GF-D8 (cell line): ENCODE measurements around the gene CRYAA.

ENCODE experiments used
- DNase-seq: peaks from one replicate; lab custom pipeline; 2025; lab: John Stamatoyannopoulos, UW

CRYAA gene

DNA sequence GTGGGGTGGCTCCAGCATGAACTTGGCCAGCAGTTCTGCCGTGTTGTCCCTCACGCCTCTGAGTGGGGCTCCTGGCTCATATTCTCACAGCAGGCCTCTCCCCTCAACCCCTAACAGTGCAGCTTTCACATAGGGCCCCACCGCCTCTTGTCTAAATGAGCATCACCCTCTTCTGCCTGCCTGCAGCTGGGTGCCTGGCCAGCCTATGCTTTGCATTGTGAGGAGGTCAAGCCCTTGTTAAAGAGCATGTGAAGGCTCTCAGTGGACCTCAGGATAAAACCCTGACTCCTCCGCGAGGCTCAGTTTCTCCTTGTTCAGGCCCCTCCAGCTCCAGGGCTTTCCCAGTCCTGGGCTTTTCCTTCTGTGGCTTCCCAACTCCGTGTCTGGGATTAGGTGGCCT is 34.8 kb downstream of the CRYAA start:
- DNase-seq: no peak

DNA sequence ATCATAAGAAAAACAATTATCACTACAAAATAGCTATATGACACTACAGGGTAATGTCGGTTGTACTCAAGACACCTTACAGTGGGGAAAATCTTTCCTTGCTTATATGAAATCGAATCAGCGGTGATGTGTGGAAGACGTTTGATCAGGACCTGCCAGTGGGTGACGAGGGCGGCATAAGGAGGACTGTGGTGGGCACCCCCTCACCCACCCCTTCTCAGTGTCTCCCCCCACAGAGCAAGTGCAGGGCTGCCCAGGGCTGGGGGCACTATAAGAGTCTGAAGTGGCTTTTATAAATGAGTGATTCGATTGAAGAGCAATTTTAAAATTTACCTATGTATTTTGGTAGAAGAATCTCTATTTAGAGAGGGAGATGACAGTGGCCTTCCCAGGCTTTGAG is 35.8 kb downstream of the CRYAA start:
- no peak for DNase-seq

DNA sequence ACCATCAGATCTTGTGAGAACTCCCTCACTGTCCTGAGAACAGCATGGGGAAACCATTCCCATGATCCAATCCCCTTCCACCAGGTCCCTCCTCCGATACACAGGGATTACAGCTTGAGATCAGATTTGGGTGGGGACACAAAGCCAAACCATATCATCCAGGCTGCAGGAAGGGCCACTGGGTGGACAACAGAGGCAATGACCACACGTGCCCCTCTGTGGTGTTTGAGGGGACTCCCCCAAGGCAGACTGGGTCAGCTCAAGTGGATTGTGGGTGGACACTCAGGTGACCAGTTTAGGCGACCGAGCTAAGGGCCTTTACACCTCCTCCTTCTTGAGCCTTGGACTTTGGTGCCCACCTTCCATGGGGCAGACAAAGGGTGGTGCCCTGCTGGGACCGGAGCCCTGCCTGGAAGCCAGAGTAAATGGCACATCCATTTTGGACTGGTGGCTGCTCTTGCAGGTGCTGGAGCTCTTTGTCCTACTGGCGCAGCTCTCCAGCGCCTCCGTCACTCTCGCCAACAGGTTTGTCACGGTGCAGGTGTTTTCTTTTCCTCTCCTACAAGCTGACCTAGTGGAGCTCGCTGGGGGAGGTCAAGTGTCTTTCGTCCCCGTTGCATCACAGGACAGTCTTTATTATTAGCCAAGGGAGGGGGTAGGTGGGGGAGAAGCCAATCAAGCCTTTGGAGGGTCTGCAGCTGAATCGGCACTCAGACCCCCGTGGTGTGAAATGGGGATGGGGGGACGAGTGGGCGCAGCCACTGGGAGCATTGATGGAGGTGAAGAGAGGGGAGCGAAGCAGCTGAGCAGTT is 37.6 kb downstream of the CRYAA start:
- no peak for DNase-seq

DNA sequence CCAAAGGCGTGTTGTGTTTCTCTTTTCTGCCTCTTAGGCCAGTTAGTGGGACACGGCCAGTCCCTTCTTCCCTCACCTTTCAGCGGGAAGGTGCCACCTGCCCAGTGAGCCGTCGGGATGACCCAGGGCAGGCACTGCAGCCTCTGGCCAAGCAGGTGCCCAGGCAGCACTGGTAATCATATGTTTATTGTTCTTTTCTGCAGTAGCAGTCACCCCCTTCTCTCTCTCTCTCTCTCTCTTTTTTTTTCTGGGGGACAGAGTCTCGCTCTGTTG is 38.2 kb downstream of the CRYAA start:
- DNase-seq: no peak

DNA sequence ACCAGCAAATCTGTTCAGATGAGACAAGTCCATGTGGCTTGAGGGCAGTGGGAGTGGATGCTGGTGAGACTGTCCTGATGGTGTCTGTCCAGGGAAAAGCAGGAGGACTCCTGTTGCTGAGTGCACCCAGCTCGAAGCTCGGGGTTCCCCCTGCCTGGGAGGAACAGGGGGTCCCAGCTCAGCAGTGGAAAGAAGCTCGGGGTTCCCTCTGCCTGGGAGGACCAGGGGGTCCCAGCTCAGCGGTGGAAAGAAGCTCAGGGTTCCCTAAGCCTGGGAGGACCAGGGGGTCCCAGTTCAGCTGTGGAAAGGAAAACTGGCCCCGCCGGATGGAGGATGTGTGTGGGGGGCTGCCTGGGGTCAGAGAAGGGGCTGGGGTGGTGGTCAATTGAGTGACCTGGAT is 39.1 kb downstream of the CRYAA start:
- DNase-seq: no peak

DNA sequence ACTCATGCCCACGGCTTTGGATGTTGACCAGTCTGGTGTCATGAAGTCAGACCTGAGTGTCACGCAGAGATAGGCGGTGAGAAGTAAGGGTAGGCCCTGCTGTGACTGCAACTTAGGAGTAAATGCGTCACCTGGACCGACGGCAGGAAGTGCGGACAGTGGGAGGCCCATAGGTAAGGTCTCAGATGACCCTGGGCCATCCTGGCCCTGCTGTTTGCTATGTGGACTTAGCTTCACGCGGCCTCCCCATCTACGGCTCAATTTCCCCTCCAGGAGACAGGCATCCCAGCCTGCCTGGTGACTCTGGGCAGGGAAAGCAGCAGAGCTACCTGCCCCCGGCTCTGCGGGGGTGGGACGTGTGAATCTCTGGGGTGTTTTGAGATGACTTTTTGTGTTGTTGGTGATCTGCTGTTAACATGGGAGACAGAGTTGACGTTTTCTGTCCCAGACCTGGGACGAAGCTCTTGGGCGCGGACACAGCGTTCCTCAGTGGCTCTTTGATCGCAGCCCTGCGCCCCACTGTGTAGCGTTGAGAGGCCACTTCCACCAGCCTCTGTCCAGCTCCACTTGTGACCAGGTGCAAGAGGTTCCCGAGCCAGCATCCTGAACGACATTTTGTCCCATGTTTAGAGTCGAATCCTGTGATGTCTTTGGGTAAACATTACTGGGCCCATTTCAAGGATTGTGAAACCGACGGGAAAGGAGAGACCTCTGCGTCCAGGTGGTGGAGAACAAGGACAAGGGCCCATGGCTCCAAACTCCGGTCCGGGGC is 39.9 kb downstream of the CRYAA start:
- no peak for DNase-seq

DNA sequence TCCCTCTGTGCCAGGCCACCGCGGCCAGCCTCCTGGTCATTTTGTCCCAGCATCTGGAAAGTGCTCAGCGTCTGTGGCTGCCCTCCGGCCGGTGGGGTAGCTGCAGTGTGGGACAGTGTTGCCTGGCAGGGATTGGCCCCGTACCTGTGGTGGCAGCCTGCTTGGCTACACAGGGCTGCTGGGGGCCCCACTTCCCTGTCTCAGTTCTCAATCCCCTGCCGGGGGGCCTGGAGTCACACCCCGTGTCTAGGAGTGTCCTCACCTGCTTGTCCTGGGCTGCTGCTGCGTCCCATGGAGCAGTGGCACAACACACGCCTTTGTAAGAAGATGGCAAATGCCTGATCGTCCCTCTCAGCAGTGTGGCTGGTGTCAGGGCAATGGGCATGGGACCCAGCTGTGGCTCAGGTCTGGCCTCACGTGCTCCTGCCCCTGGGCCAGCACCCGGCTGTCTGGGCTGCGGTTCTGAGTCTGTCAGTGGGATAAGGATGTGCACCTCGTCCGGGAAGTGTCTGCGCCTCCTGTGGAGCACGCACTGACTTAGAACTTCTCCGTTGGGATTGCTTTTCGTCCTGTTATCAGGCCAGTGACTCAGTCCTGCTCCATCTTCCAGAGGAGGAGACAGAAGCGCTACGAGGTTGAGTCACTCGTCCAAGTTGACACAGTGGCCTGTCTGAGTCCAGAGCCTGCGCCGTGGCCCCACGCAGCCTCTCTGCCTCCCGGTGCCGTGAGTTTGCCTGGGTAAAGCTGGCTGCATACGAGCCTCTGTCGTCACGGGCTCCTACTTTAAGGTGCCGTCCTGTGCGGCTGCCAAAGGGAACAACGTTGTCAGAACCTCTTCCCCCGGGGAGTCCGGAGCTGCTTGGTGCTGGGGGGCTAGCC is 41.0 kb downstream of the CRYAA start:
- no peak for DNase-seq

DNA sequence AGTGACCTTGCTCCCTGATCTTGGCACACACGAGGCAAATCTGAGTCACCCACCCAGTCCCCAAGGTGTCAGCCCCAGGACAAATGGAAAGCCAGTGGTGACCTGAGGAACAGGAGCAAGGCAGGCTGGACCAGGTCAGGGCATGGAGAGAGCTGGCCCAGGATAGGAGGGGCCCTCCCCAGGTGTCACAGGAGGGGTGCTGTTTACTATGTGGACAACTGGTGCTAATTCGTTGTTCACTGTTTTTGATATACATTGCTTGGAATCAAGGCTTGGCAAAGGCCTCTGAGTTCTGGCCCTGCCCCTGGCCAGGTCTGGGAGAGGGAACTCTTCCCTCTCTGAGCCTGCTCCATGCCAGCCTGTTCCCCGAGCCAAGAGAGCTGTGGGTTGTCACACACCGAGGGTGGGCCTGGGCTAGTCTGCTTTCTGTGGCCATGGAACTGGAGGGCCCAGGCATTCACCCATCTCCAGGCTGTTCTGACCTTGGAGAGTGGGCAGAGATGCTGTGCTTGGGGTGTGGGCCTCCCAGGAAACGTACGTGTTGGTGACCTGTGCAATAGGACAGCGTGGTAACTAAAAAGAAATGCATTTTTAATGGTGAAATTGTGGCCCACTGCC is 41.8 kb downstream of the CRYAA start:
- no peak for DNase-seq

DNA sequence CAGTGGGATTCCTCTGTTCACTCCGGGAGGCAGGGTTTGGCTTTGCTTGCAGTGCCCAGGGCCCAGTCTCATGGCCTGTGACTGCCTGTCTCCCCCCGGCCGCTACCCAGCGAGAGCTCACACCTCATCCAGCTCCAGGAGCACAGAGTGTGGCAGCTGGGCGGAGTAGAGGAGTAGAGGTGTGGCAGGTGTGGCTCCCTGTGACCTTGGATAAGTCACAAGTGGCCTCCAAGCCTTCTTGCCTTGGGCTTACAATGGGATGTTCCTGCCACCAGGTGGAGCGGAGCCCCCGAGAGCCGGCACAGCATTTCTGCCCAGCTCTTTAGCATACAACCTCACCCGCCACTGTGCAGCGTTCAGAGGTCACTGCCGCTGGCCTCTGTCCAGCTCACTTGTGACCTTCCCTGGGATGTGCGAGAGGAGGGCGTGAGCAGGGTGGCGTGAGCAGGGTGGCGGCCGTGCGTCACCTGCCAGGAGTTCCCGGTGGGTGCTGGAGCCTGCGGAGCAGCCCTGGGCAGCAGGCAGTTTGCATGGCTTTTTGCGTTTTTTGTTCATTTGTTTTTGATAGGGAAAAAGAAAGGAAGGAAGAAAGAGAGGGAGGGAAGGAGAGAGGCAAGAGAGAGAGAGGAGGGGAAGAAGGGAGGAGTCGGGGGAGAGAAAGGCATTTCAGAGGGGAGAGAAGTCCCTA is 42.4 kb downstream of the CRYAA start:
- no peak for DNase-seq

DNA sequence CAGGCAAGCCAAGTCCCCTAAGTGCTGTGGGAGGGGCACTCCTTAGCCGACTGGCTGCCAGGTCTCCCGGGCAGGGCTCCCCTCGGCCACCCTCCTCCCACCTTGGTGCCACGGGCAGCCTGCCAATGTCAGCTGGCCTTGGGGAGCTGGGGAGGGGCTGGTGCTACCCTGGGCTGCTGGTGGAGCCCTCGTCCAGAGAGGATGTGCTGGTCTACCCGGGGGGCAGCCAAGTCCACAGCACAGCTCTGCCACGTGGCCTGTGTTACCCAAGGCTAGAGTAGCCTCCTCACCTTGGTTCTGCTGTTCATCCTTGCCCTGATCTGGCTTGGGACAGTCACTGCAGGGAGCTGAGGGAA is 42.9 kb downstream of the CRYAA start:
- DNase-seq: no peak
